ENCODE results near the gene FOS. TPM values are rescaled to one million over a fixed set of nuclear protein-coding genes. Genes with fewer than 3 reads are reported as not detected.

FOS gene
- total and polyA plus RNA-seq, 2 experiments from 2014 or later, result 47.3 to 54.8 TPM

- no peak overlapping the region for H3K4me3 Mint-ChIP-seq
- peaks cover 27% of the 10 kb centered on the region for H3K4me1 Mint-ChIP-seq
- peaks cover 15% of the 10 kb centered on the region for H3K27me3 Mint-ChIP-seq (ENCODE audit: insufficient read depth, low read depth, poor library complexity)
- H3K36me3 Mint-ChIP-seq (ENCODE audit: low read depth), result no peaks in the 10 kb centered on the region
- H3K79me2 ChIP-seq (replicated peaks; ENCODE audit: insufficient read depth), result no peaks in the 10 kb centered on the region
- no peak for ATAC-seq
- no peak for DNase-seq (ENCODE audit: low spot score)
- no peaks in the 10 kb centered on the region for H4K20me1 ChIP-seq (replicated peaks; ENCODE audit: insufficient read depth)
- peak overlapping the region; percentile 39 for H2AFZ ChIP-seq
- no peak overlapping the region for H3K4me3 ChIP-seq
- H3K27ac ChIP-seq (ENCODE audit: low read depth), result no peak overlapping the region
- H3K9me3 Mint-ChIP-seq, result no peaks in the 10 kb centered on the region
- TF ChIP-seq EZH2phosphoT487 (IDR thresholded peaks at IDR 0.05; ENCODE audit: unreplicated experiment) (no peak), CREB1 (CRISPR knock-in tag; IDR thresholded peaks at IDR 0.05; ENCODE audit: low read depth) (no peak), STAT1 (IDR thresholded peaks at IDR 0.05; ENCODE audit: unreplicated experiment) (no peak), ZNF462 (CRISPR knock-in tag; IDR thresholded peaks at IDR 0.05) (no peak), ZNF114 (CRISPR knock-in tag; IDR thresholded peaks at IDR 0.05) (no peak), CTCF (conservative IDR thresholded peaks at IDR 0.05; ENCODE audit: low read depth in 2 of 2) (no peak), ETS1 (IDR thresholded peaks at IDR 0.05) (no peak), EZH2 (IDR thresholded peaks at IDR 0.05; ENCODE audit: low read depth, unreplicated experiment) (no peak), JUNB (IDR thresholded peaks at IDR 0.05; ENCODE audit: unreplicated experiment) (no peak)
- no peaks in the 10 kb centered on the region for H3K36me3 ChIP-seq (ENCODE audit: insufficient read depth)
- no peak overlapping the region for H3K27ac Mint-ChIP-seq
- H3K4me1 ChIP-seq (ENCODE audit: insufficient read depth), result peaks cover 11% of the 10 kb centered on the region
- no peaks in the 10 kb centered on the region for H3K9me2 ChIP-seq (ENCODE audit: insufficient read depth)
- no peak overlapping the region for H3K4me2 ChIP-seq
- no peaks in the 10 kb centered on the region for H3F3A ChIP-seq (replicated peaks; ENCODE audit: low read depth)
- H3K27me3 ChIP-seq (ENCODE audit: insufficient read depth), result no peaks in the 10 kb centered on the region
Measured at GRCh38 chr14:75254381-75254822, 24.2 kb upstream of the FOS start.

Measured in GM23338 (cell line).